B cell (primary cell): Measurements from ENCODE around the gene CEACAM21. TPM values are rescaled to one million over a fixed set of nuclear protein-coding genes. Genes with fewer than 3 reads are reported as not detected.

Experiments
- ATAC-seq: fragments of 200-7000 bp; cut with Tn5 transposase; one replicate; pipeline ENCODE4 v1.10.0; 2021; ENCODE audit warnings: low read depth, mild to moderate bottlenecking, moderate number of reproducible peaks, moderate library complexity
- CTCF ChIA-PET: fragments of 350-600 bp; sonication (Branson Sonifier 250); formaldehyde crosslinking; loops from one replicate; lab custom pipeline; 2021; ENCODE audit warnings: antibody characterized with exemption, inconsistent platforms; lab: Charles Lee
- POLR2A ChIA-PET: fragments of 350-600 bp; sonication (Branson Sonifier 250); formaldehyde crosslinking; loops from one replicate; lab custom pipeline; 2021; ENCODE audit warnings: antibody characterized with exemption; lab: Charles Lee
- DNase-seq: peaks from one replicate; pipeline ENCODE4 v3.0.0; 2013
- H2AFZ ChIP-seq: 2 replicates; pipeline ENCODE4 v1.6.1; 2012; ENCODE audit warnings: mild to moderate bottlenecking, low read depth, low read length; ENCODE audit not compliant: insufficient read depth, poor library complexity, severe bottlenecking
- H3K27ac ChIP-seq, 2 donors: 1 replicate in 1 of 2; 2 replicates in 1 of 2; pipeline ENCODE4 v1.5.1; 2012 to 2013; ENCODE audit warnings: low read length in 2 of 2, mild to moderate bottlenecking in 2 of 2, moderate library complexity in 1 of 2
- H3K27me3 ChIP-seq, 4 experiments: fragments of 200-600 bp in 1 of 4; sonication (generic) in 1 of 4; replicated peaks in 1 of 4; 1 replicate in 2 of 4; 2 replicates in 2 of 4; pipeline versions ENCODE4 v1.6.1 to v1.7.0; 2013 to 2016; ENCODE audit warnings: low read length in 3 of 4, mild to moderate bottlenecking in 2 of 4, mixed read lengths in 1 of 4, moderate library complexity in 1 of 4; ENCODE audit not compliant: insufficient read depth in 4 of 4, control insufficient read depth in 3 of 4; ENCODE audit errors: control extremely low read depth in 1 of 4
- H3K36me3 ChIP-seq, 2 experiments: replicated peaks in 1 of 2; 1 replicate in 1 of 2; 2 replicates in 1 of 2; pipeline versions ENCODE4 v1.6.1 to v1.7.1; 2013; ENCODE audit warnings: low read length in 1 of 2; ENCODE audit not compliant: insufficient read depth in 2 of 2, control insufficient read depth in 1 of 2; ENCODE audit errors: control extremely low read depth in 1 of 2, extremely low read depth in 1 of 2
- H3K4me1 ChIP-seq, 2 donors: fragments of 200-600 bp in 1 of 2; sonication (generic) in 1 of 2; 1 replicate in 1 of 2; 2 replicates in 1 of 2; pipeline versions ENCODE4 v1.5.1 to v1.6.1; 2013 to 2017; ENCODE audit warnings: low read length in 2 of 2; ENCODE audit not compliant: control insufficient read depth in 2 of 2, insufficient read depth in 2 of 2
- H3K4me2 ChIP-seq: replicated peaks from 2 replicates; pipeline ENCODE3; 2012; ENCODE audit warnings: mild to moderate bottlenecking, low read depth, low read length; ENCODE audit not compliant: poor library complexity, severe bottlenecking
- H3K4me3 ChIP-seq, 5 experiments: fragments of 200-600 bp in 1 of 5; sonication (generic) in 1 of 5; 1 replicate in 3 of 5; 2 replicates in 2 of 5; pipeline versions ENCODE4 v1.5.1 to v1.7.0; 2011 to 2016; ENCODE audit warnings: low read length in 4 of 5, mild to moderate bottlenecking in 4 of 5, low read depth in 2 of 5, control low read depth in 1 of 5, moderate library complexity in 1 of 5; ENCODE audit not compliant: insufficient read depth in 1 of 5; ENCODE audit errors: control extremely low read depth in 1 of 5, extremely low read depth in 1 of 5
- H3K79me2 ChIP-seq: fragments of 200-600 bp; sonication (generic); one replicate; pipeline ENCODE4 v1.6.0; 2016; ENCODE audit warnings: low read length; ENCODE audit not compliant: control insufficient read depth, insufficient read depth
- H3K9ac ChIP-seq: fragments of 200-600 bp; sonication (generic); 2 replicates; pipeline ENCODE4 v1.6.1; 2017; ENCODE audit warnings: mild to moderate bottlenecking, low read length, moderate library complexity
- H3K9me3 ChIP-seq, 3 donors: one replicate each; pipeline versions ENCODE4 v1.6.1 to v1.7.1; 2013; ENCODE audit warnings: low read length in 2 of 3; ENCODE audit not compliant: control insufficient read depth in 2 of 3, insufficient read depth in 1 of 3; ENCODE audit errors: control extremely low read depth in 1 of 3
- H4K20me1 ChIP-seq: 2 replicates; pipeline ENCODE4 v1.6.0; 2012; ENCODE audit warnings: mild to moderate bottlenecking, low read length; ENCODE audit not compliant: insufficient read depth, control insufficient read depth, poor library complexity, severe bottlenecking
- H3K27ac Mint-ChIP-seq: one replicate; pipeline ENCODE4 v1.8.0; 2021; ENCODE audit warnings: mixed read lengths
- H3K27me3 Mint-ChIP-seq: one replicate; pipeline ENCODE4 v1.8.0; 2021; ENCODE audit warnings: mixed read lengths
- H3K4me1 Mint-ChIP-seq: one replicate; pipeline ENCODE4 v1.8.0; 2021; ENCODE audit warnings: mixed read lengths
- H3K4me3 Mint-ChIP-seq: one replicate; pipeline ENCODE4 v1.8.0; 2021; ENCODE audit warnings: mixed read lengths
- H3K9me3 Mint-ChIP-seq: one replicate; pipeline ENCODE4 v1.8.0; 2022; ENCODE audit warnings: mixed read lengths; ENCODE audit not compliant: insufficient read depth
- EZH2 ChIP-seq: IDR thresholded peaks from 2 replicates; pipeline ENCODE4 v1.6.1; 2012; ENCODE audit warnings: borderline replicate concordance, low read depth, mild to moderate bottlenecking, moderate library complexity, low read length; ENCODE audit not compliant: insufficient read depth, poor library complexity, severe bottlenecking
- WGBS: methylation state at CpG from one replicate; pipeline ENCODE4 v1.1.5; 2013; ENCODE audit warnings: missing lambda C conversion rate; ENCODE audit not compliant: insufficient coverage; 5-methylcytosine and 5-hydroxymethylcytosine counted together
- intact Hi-C: fragments of 100-400 bp; cut with micrococcal nuclease; formaldehyde crosslinking; loops from one replicate; pipeline ENCODE4 v1.10.0; 2022
- polyA plus RNA-seq: library from polyadenylated mRNA; depleted of rRNA; stranded (reverse); fragments of >200 nt; gene quantifications from 2 replicates; pipeline ENCODE4 v1.2.3, GENCODE V29; 2012
- total RNA-seq, 2 donors: library from RNA; stranded (reverse); fragments of 120-200 nt in 1 of 2; gene quantifications; 1 replicate in 1 of 2; 2 replicates in 1 of 2; pipeline versions ENCODE4 v1.2.3 to v1.2.4, GENCODE V29; 2013 to 2022
- TF ChIP-seq, protein P1 (sequence below): fragments of 200-600 bp; IDR thresholded peaks from one replicate; pipeline ENCODE4 v1.8.0; 2022; ENCODE audit warnings: antibody characterized with exemption, mild to moderate bottlenecking

The CEACAM21 gene
- total and polyA plus RNA-seq, 2 donors (not counting 1 experiment from before 2014, with no cell fraction given), result 18.9 to 27.3 TPM

- ChIA-PET CTCF (no interaction called here), POLR2A (no interaction called here)
- peaks cover 28% of the 10 kb centered on the region for H3K27me3 Mint-ChIP-seq
- H4K20me1 ChIP-seq, result no peaks in the 10 kb centered on the region
- no peaks in the 10 kb centered on the region for H3K4me1 ChIP-seq
- no peaks in the 10 kb centered on the region for H3K9me3 Mint-ChIP-seq
- no peak for ATAC-seq
- H3K9ac ChIP-seq, result no peak overlapping the region
- peaks cover 0 to 10% (median 2%) of the 10 kb centered on the region in 4 experiments for H3K27me3 ChIP-seq
- no peak for DNase-seq
- WGBS, result 73% methylated on average over 2 of the region's 4 CpGs
- TF ChIP-seq, protein P1, sequence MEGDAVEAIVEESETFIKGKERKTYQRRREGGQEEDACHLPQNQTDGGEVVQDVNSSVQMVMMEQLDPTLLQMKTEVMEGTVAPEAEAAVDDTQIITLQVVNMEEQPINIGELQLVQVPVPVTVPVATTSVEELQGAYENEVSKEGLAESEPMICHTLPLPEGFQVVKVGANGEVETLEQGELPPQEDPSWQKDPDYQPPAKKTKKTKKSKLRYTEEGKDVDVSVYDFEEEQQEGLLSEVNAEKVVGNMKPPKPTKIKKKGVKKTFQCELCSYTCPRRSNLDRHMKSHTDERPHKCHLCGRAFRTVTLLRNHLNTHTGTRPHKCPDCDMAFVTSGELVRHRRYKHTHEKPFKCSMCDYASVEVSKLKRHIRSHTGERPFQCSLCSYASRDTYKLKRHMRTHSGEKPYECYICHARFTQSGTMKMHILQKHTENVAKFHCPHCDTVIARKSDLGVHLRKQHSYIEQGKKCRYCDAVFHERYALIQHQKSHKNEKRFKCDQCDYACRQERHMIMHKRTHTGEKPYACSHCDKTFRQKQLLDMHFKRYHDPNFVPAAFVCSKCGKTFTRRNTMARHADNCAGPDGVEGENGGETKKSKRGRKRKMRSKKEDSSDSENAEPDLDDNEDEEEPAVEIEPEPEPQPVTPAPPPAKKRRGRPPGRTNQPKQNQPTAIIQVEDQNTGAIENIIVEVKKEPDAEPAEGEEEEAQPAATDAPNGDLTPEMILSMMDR, result no peak
- TF ChIP-seq EZH2, result no peak
- no peak overlapping the region for H3K27ac Mint-ChIP-seq
- H3K4me1 Mint-ChIP-seq, result no peaks in the 10 kb centered on the region
- H3K27ac ChIP-seq, result no peak overlapping the region
- intact Hi-C loops, result no loop called here
- H3K79me2 ChIP-seq, result no peaks in the 10 kb centered on the region
- H3K9me3 ChIP-seq, result no peaks in the 10 kb centered on the region
- H3K4me3 ChIP-seq, result no peak overlapping the region
- no peak overlapping the region for H2AFZ ChIP-seq
- H3K4me3 Mint-ChIP-seq, result no peak overlapping the region
- no peak overlapping the region for H3K4me2 ChIP-seq
- no peaks in the 10 kb centered on the region for H3K36me3 ChIP-seq
These were observed 45.3 kb downstream of the CEACAM21 start for GRCh38 chr19:41621226-41621625.

DNA sequence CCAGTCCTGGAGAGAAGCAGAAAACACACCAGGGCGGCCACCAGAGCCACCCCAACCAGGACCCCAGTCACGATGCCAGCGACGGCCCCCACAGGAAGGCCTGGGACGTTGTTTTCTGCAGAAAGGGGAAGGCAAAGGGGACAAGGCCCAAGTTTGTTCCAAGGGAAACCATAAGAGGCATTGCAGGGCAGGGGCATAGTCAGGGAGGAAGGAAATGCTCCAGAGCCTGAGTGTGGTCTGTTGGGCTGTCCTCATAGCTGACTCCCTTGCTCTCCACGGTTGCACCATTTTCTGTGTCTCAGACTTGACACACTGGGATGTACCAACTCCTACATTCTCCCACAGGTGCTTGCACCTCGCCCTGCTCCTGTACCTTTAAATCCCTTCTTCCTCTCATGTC, 45.7 kb downstream of the CEACAM21 start:
- H3K27me3 ChIP-seq, result peaks cover 0 to 9% (median 2%) of the 10 kb centered on the region in 4 experiments
- H3K79me2 ChIP-seq, result no peaks in the 10 kb centered on the region
- no peak overlapping the region for H3K4me3 ChIP-seq
- H3K4me3 Mint-ChIP-seq, result no peak overlapping the region
- H2AFZ ChIP-seq, result no peak overlapping the region
- intact Hi-C loops, result no loop called here
- H3K9me3 ChIP-seq, result no peaks in the 10 kb centered on the region
- ChIA-PET POLR2A (interaction anchor here (0.7 kb wide), 1 partner anchor 518 kb away, joined by 4 read pairs; no protein-coding TSS in a partner anchor), CTCF (no interaction called here)
- no peak overlapping the region for H3K27ac ChIP-seq
- no peak for DNase-seq
- no peaks in the 10 kb centered on the region for H4K20me1 ChIP-seq
- TF ChIP-seq EZH2, result no peak
- TF ChIP-seq, protein P1, result no peak
- WGBS, result 16% methylated on average over 7 of the region's 7 CpGs
- H3K27ac Mint-ChIP-seq, result no peak overlapping the region
- H3K9me3 Mint-ChIP-seq, result no peaks in the 10 kb centered on the region
- no peaks in the 10 kb centered on the region for H3K4me1 Mint-ChIP-seq
- peaks cover 24% of the 10 kb centered on the region for H3K27me3 Mint-ChIP-seq
- H3K4me2 ChIP-seq, result no peak overlapping the region
- ATAC-seq, result no peak
- no peaks in the 10 kb centered on the region for H3K4me1 ChIP-seq
- no peak overlapping the region for H3K9ac ChIP-seq
- no peaks in the 10 kb centered on the region for H3K36me3 ChIP-seq
